Measurements from ENCODE around the gene ETNK1. TPM values are rescaled to one million over a fixed set of nuclear protein-coding genes. Genes with fewer than 3 reads are reported as not detected.
A peak's percentile ranks its signal among the peaks of the same experiment; 100 is the strongest.

The ETNK1 gene
- total RNA-seq, 1 donor from 2014 or later = 14.4 TPM

- ATAC-seq (ENCODE audit: poor library complexity) (no peak), DNase-seq (no peak)
Measured at GRCh38 chr12:22627371-22627770, 2.4 kb downstream of the ETNK1 start.

GRCh38 chr12:22628228-22628627 lies 3.3 kb downstream of the ETNK1 start:
- no peak for ATAC-seq (ENCODE audit: poor library complexity)
- DNase-seq = no peak
- intact Hi-C loops (cut with DNase I) = loop anchor here (5.0 kb wide), 1 partner anchor 86 kb away; the partner anchor contains the start of gene C2CD5

More at GRCh38 chr12:22627371-22627770, 2.4 kb downstream of the ETNK1 start:
- intact Hi-C loops (cut with DNase I) = loop anchor here (5.0 kb wide), 1 partner anchor 85 kb away; the partner anchor contains the start of gene C2CD5

- intact Hi-C loops (cut with DNase I) = no loop called here
- ATAC-seq (ENCODE audit: poor library complexity) = no peak
- DNase-seq = no peak
Measured at GRCh38 chr12:22631863-22632463, 7.0 kb downstream of the ETNK1 start.

- peak; percentile 10 for ATAC-seq (ENCODE audit: poor library complexity)
- intact Hi-C loops (cut with DNase I) = no loop called here
- no peak for DNase-seq
Measured at GRCh38 chr12:22634883-22635282, 9.9 kb downstream of the ETNK1 start.

GRCh38 chr12:22635812-22636211 lies 10.8 kb downstream of the ETNK1 start:
- intact Hi-C loops (cut with DNase I) = no loop called here
- ATAC-seq (ENCODE audit: poor library complexity) (no peak), DNase-seq (no peak)

GRCh38 chr12:22640851-22641250 lies 15.9 kb downstream of the ETNK1 start:
- no peak for ATAC-seq (ENCODE audit: poor library complexity)
- no peak for DNase-seq
- intact Hi-C loops (cut with DNase I) = no loop called here

GRCh38 chr12:22641353-22642053 lies 16.5 kb downstream of the ETNK1 start:
- DNase-seq (no peak), ATAC-seq (ENCODE audit: poor library complexity) (no peak)
- intact Hi-C loops (cut with DNase I) = no loop called here

- intact Hi-C loops (cut with DNase I) = no loop called here
Measured at GRCh38 chr12:22648668-22649067, 23.7 kb downstream of the ETNK1 start.

GRCh38 chr12:22653075-22653474 lies 28.1 kb downstream of the ETNK1 start:
- ATAC-seq (ENCODE audit: poor library complexity) (peak; percentile 48), DNase-seq (no peak)
- intact Hi-C loops (cut with DNase I) = no loop called here

More at GRCh38 chr12:22648668-22649067, 23.7 kb downstream of the ETNK1 start:
- DNase-seq = no peak
- ATAC-seq (ENCODE audit: poor library complexity) = no peak

GRCh38 chr12:22653791-22654190 lies 28.8 kb downstream of the ETNK1 start:
- ATAC-seq (ENCODE audit: poor library complexity) (no peak), DNase-seq (no peak)
- intact Hi-C loops (cut with DNase I) = no loop called here

- no peak for DNase-seq
- intact Hi-C loops (cut with DNase I) = no loop called here
- ATAC-seq (ENCODE audit: poor library complexity) = no peak
Measured at GRCh38 chr12:22656376-22656775, 31.4 kb downstream of the ETNK1 start.

GRCh38 chr12:22656831-22657230 lies 31.9 kb downstream of the ETNK1 start:
- intact Hi-C loops (cut with DNase I) = no loop called here
- DNase-seq (no peak), ATAC-seq (ENCODE audit: poor library complexity) (no peak)

- no peak for DNase-seq
- intact Hi-C loops (cut with DNase I) = no loop called here
- no peak for ATAC-seq (ENCODE audit: poor library complexity)
Measured at GRCh38 chr12:22657538-22657937, 32.6 kb downstream of the ETNK1 start.

- ATAC-seq (ENCODE audit: poor library complexity) = no peak
- no peak for DNase-seq
- intact Hi-C loops (cut with DNase I) = no loop called here
Measured at GRCh38 chr12:22658214-22658613, 33.2 kb downstream of the ETNK1 start.

GRCh38 chr12:22662356-22662755 lies 37.4 kb downstream of the ETNK1 start:
- intact Hi-C loops (cut with DNase I) = no loop called here
- ATAC-seq (ENCODE audit: poor library complexity) = no peak
- DNase-seq = no peak

GRCh38 chr12:22665476-22665875 lies 40.5 kb downstream of the ETNK1 start:
- ATAC-seq (ENCODE audit: poor library complexity) = no peak
- no peak for DNase-seq
- intact Hi-C loops (cut with DNase I) = no loop called here

GRCh38 chr12:22667122-22667521 lies 42.2 kb downstream of the ETNK1 start:
- ATAC-seq (ENCODE audit: poor library complexity) (no peak), DNase-seq (no peak)
- intact Hi-C loops (cut with DNase I) = no loop called here

GRCh38 chr12:22668441-22668840 lies 43.5 kb downstream of the ETNK1 start:
- intact Hi-C loops (cut with DNase I) = no loop called here
- ATAC-seq (ENCODE audit: poor library complexity) (no peak), DNase-seq (no peak)

GRCh38 chr12:22670762-22671161 lies 45.8 kb downstream of the ETNK1 start:
- ATAC-seq (ENCODE audit: poor library complexity) (no peak), DNase-seq (no peak)
- intact Hi-C loops (cut with DNase I) = no loop called here

GRCh38 chr12:22672951-22673350 lies 48.0 kb downstream of the ETNK1 start:
- ATAC-seq (ENCODE audit: poor library complexity) (no peak), DNase-seq (no peak)
- intact Hi-C loops (cut with DNase I) = no loop called here
